Medulla oblongata (tissue), 1 donor: ENCODE data around the gene EXOC1.
"Not testable (repeated sequence)": the region's sequence is repeated elsewhere in the genome, so short reads cannot be mapped to it uniquely, and the experiment has no call there.

Source experiments
- DNase-seq: peaks from one replicate; pipeline ENCODE4 v3.0.0-alpha.2; 2015; ENCODE audit errors: extremely low spot score

Gene EXOC1

GRCh38 chr4:55907469-55907868 lies 54.0 kb downstream of the EXOC1 start:
- no peak for DNase-seq

GRCh38 chr4:55910140-55910539 lies 56.7 kb downstream of the EXOC1 start:
- DNase-seq: no peak

- no peak for DNase-seq
These were observed 58.8 kb downstream of the EXOC1 start for GRCh38 chr4:55912249-55912648.

GRCh38 chr4:55920571-55920970 lies 67.1 kb downstream of the EXOC1 start:
- peak; percentile 7 for DNase-seq

GRCh38 chr4:55921093-55921492 lies 67.6 kb downstream of the EXOC1 start:
- DNase-seq: no peak

GRCh38 chr4:55925241-55925640 lies 71.8 kb downstream of the EXOC1 start:
- no peak for DNase-seq

- DNase-seq: no peak
These were observed 73.2 kb downstream of the EXOC1 start for GRCh38 chr4:55926610-55927009.

GRCh38 chr4:55927803-55928437 lies 74.5 kb downstream of the EXOC1 start:
- DNase-seq: no peak

GRCh38 chr4:55928846-55929245 lies 75.4 kb downstream of the EXOC1 start:
- no peak for DNase-seq

- no peak for DNase-seq
These were observed 77.6 kb downstream of the EXOC1 start for GRCh38 chr4:55931043-55931442.

- no peak for DNase-seq
These were observed 78.4 kb downstream of the EXOC1 start for GRCh38 chr4:55931833-55932232.

GRCh38 chr4:55932511-55932910 lies 79.1 kb downstream of the EXOC1 start:
- DNase-seq: no peak

GRCh38 chr4:55933611-55934010 lies 80.2 kb downstream of the EXOC1 start:
- no peak for DNase-seq

- DNase-seq: not testable (repeated sequence)
These were observed 82.5 kb downstream of the EXOC1 start for GRCh38 chr4:55935907-55936306.

- DNase-seq: no peak
These were observed 85.0 kb downstream of the EXOC1 start for GRCh38 chr4:55938481-55938880.

GRCh38 chr4:55939421-55939820 lies 86.0 kb downstream of the EXOC1 start:
- no peak for DNase-seq

GRCh38 chr4:55941881-55942396 lies 88.5 kb downstream of the EXOC1 start:
- DNase-seq: no peak

GRCh38 chr4:55947254-55947882 lies 93.9 kb downstream of the EXOC1 start:
- peak; percentile 22 for DNase-seq

GRCh38 chr4:55947912-55948725 lies 94.7 kb downstream of the EXOC1 start:
- peak; percentile 35 for DNase-seq

- DNase-seq: peak; percentile 95
These were observed 95.5 kb downstream of the EXOC1 start, which contains the start of gene CEP135 for GRCh38 chr4:55948726-55949481. TSS of gene CEP135 (plus strand) at chr4:55948945. CDS start at chr4:55952131, 3,186 bp downstream.

- no peak for DNase-seq
These were observed 96.0 kb downstream of the EXOC1 start for GRCh38 chr4:55949482-55949802.
